Stimulated activated CD8-positive, alpha-beta memory T cell treated with anti-CD3 and anti-CD28 coated beads, Interleukin-2, amount 100 ng/mL, for 48 hours (primary cell): Measurements from ENCODE around the gene MYH14.
A peak's percentile ranks its signal among the peaks of the same experiment; 100 is the strongest.
"Not testable (repeated sequence)": the region's sequence is repeated elsewhere in the genome, so short reads cannot be mapped to it uniquely, and the experiment has no call there.

ENCODE experiments used
- DNase-seq, 2 donors: peaks; one replicate each; pipeline ENCODE4 v3.0.0-alpha.2; 2020; ENCODE audit warnings: low read depth in 2 of 2

The MYH14 gene

DNA sequence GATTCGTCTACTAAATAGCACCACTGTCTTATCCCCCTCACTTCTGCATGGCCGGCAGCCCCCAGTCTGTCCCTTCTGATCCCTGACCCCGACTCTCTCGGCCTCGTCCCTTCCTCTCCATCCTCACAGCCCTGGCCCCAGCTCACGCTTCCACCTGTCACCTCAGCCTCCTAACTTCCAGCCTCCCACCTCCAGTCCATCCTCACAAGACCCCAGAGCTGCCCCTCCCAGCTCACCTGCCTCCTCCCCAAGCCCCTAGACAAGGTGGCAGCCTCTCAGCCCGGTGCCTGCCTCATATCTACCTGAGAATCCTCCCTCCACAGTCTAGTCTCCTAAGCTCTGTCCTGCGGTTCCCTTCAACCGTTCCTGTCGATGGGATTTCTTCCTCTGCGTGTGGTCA lies 115.7 kb downstream of the MYH14 start:
- no peak for DNase-seq

DNA sequence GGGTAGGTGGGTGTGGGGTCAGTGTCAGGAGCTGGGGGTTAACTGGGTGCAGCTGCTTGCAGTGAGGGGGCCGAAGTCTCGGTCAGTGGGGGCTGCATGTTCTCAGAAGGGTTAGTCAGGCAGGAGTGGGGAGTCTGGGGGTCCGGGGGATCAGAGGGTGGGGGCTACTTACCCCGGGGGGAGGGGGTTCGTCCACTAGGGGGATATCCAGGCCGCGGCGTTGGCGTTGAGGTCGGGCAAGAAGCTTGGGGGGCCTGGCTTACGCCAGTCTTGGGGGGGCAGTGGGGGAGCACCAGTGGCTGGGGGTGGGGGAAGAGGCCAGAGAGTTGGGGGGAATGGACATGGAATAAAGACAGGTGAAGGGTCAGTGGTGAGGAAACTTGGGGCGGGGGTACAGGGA lies 116.6 kb downstream of the MYH14 start:
- no peak for DNase-seq

DNA sequence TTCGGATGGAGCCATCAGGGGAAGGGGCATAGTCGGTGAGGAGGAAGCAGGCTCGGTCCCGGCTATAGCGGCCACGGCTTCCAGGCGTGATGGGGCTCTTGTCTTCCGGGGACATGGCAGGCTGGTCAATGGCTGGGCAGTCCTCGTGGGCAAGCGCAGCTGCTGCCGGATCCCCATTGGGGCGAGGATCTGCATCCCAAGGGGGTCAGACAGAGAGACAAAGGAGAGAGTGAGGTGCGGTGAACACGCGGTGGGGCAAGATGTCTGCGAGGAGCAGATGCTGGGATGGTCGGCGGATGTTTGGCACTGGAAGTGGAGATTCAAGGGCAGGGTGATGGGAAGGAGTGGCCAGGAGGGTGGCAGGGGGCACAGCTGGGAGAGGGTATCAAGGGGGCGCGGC lies 117.2 kb downstream of the MYH14 start:
- DNase-seq = no peak

DNA sequence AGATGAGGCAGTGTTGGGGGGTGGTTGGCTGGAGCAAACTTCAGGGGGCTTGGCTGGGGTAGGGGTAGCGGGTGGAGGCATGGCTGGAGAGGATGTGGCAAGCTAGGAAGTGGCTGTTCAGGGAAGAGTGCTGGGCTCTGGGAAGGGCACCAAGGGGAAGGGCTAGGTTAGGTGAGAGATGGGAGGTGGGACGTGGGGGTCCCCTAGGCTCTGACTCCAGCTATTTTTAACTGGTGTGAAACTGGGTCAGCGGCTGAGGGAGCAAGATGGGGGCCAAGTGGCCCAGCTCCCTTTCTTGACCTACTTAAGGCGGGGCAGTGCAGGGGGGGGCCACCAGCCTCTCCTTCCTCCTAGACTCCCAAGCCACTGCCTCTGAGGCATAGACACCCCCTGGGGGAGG lies 118.4 kb downstream of the MYH14 start:
- DNase-seq = no peak

DNA sequence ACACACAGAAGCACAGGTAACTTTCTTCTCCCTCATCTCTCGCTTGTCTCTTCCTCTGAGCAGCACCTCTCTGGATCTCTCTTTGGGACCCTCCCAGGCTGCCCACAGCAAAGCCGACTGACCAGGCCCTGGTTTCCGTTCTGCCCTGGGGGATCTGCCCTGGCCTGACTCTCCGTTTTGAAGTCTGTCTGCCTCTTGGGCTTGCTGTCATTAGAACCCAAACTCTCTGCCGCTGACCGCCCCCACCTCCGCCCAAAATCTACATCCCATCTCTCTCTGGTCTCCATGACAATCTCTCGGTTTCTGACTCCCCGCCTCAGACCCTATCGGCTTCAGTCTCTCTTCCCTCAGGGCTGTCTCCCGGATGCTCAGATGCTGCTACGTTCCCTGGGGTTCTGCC lies 118.8 kb downstream of the MYH14 start:
- DNase-seq = no peak

DNA sequence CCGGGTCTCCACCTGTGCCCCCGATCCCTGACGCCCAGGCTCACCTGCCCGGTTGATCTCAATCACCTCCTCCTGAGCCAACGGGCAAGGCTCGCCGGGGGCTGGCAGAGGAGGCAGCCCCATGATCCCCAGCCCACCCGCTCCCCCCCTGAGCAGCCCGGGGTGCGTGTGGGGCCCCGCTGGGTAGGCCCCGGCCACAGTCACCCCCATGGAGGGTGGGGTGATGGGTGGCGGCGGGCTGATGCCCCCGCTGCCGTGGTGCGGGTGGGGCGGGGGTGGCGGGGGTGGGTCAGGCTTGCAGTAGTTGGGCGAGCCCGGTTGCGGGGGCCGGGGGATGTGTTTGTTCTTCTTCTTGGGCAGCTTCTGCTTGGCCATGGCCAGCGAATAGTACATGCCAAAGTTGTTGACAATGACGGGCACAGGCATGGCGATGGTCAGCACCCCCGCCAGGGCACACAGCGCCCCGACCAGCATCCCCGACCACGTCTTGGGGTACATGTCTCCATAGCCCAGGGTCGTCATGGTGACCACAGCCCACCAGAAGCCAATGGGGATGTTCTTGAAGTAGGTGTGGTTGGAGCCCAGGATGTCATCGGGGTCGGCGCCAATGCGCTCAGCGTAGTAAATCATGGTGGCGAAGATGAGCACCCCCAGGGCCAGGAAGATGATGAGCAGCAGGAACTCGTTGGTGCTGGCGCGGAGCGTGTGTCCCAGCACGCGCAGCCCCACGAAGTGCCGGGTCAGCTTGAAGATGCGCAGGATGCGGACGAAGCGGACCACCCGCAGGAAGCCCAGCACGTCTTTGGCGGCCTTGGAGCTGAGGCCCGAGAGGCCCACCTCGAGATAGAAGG lies 119.7 kb downstream of the MYH14 start:
- DNase-seq = no peak

DNA sequence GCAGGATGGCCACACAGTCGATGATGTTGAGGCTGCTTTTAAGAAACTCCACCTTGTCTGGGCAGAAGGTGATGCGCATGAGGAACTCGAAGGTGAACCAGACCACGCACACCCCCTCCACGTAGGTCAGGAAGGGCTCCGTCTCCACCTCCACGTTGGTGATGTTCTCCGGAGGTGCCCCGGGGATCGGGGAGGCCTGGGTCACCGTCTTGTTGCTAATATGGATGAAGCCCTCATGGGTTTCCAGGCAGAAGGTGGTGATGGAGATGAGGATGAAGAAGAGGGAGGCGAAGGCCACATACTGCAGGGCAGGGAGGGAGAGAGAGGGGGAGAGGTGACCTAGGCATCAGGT lies 120.3 kb downstream of the MYH14 start:
- no peak for DNase-seq

DNA sequence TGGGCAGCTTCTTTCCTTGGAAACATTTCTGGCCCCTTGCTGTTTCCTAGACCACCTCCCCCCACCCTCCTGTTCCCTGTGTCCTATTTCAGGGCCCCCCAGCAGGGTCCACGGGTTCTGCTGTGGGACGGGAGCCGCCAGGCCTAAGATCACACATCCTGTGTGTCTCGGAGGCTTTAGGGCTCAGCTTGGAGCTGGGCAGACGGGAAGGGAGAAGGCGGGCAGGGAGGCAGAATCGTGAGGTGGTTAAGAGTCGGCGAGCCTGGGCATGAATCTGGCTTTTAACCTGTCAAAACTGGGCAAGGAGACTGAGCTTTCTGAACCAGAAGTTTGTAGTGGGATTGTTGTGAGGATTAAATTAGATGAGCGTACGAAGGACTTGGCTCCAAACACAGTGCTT lies 120.9 kb downstream of the MYH14 start:
- no peak for DNase-seq

DNA sequence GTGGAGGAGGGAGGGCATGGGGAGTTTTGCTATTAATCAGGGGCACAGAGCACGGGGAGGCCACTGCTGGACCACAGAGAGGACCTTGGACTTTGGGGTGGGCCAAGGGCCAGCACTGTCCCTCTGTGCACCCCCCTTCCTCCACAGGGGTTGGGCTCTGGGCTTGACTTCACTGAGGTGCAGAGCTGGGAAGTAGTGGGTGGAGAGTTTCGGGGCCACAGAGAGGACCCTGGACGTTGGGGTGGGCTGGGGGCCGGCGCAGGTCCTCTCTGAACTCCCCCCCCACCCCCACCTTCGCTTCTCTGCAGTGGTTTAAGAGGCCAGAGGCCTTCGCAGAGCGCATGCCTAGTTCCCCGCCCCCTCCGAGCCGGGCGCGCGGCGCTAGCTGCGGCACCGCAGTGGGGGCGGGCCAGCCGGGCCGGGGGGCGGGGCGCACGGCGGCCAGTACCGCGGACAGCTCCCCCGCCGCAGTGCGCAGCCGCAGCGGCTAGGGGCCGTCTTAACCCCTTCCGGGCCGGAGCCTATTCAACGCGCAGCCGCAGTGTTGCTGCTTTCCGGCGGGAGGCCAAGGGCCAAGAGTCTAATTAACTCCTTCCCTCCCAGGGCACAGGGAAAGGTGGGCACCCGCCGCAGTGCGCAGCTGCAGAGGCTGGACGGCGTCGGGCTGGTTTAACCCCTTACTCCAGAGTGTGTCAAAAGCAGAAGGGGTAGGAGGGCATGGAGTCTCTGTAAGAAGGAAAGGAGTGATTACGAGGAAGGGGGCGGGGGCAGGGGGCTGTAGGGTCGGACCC lies 122.1 kb downstream of the MYH14 start:
- peak; percentile 65 to 67 for DNase-seq

DNA sequence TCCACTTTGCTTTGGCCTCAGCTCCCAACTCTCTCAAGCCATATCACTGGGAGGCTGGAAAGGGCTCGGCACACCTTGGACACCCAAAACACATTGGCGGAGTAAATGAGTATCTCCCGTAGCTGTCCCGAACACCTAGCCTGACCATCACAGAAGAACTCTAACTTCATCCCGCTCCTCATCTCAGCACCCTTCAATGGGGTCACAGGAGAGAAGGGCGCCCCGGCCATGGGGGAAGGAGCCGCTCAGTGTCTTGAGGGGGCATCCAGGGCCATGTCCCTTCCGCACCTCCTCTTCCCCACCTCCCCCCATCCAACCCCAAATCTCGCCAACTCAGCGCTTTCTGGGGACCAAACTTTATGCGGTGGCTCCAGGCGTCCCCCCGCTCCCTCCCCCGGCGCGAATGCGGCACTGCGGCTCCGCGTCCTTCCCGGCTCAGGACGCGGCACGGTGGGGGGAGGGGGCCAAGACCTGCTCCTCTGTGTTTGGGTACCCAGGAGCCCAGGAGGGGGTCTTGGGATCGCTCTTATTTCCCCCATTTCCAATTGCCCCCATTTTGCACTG lies 122.8 kb downstream of the MYH14 start:
- DNase-seq = no peak

DNA sequence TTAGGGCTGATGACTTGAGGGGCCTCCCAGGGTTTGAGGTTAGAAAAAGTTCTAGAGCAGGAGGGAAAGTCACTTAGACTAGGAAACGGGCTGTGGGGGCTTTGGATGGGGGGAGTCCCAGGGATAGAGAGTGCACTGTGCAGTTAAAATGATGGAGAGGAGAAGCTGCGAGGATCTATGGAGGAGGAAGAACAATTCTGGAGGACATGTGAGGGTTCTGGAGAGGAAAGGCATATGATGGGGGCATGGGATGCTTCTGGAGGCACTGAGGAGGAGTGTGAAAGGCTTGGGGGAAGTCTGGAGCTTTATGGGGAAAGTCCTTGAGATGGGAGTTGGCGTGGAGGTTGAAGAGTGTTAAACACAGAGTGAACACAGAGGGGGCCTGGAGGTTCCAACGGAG lies 123.6 kb downstream of the MYH14 start:
- DNase-seq = no peak

DNA sequence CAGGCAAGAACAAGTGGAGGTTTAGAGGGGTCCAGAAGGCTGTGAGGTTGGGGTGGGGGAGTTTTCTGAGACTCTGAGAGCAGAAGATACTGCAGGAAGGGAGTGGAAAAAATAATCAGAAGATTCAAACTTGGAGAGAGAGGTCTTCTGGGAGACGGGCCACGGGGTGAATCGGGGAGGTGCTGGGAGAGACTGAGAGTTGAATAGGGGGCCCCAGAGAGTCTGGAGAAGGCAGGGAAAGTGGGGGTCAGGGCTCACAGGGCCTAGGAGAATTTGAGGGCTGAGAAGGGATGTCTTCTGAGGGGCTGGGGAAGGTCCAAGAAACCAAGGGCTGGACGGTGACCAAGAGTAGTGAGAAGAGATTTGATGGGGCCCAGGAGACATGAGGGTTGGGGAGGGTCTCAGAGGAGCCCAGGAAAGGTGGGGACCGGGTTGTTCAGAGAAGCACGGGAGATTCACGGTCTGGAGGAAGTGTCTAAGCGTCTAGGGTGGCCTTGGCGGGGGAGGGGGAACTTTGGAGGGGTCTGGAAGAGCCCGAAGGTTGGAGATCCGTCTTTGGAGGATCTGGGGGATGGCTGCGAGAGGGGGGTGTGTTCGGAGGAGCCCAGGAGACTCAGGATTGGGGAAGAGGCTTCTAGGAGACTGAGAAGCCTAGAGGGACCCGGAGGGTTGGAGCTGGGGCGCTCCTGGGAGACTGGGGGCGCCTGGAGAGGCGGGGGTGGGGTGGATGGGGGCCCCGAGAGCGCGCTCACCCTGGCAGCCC lies 124.2 kb downstream of the MYH14 start:
- DNase-seq = no peak

DNA sequence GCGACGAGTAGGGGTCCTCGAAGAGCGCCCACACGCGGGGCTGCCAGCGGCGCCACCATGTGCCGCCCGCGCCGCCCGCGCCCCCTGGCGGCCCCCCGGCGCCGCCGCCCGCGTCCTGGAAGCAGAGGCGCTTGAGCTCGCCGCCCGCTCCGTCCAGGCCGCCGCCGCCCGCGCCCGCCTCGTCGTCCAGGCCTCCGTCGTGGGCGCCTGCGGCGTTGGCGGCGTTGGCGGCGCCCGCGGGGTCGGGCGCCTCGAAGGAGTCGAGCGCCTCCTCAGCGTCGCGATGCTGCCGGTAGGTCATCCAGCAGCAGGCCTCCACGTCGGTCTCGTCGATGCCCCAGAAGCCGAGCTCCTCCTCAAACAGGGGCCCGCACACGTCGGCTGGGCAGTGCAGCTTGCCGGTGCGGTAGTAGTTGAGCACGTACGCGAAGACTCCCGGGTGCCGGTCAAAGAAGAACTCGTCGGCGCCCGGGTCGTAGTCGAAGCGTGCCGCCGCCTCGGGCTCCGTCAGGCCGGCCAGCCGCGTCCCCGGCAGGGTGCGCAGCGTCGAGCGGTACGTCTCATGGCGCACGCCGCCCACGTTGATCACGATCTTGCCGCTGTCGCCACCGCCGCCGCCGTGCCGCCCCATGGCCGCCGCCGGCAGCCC lies 124.9 kb downstream of the MYH14 start:
- peak in 1 of 2 donors; percentile 36 for DNase-seq

DNA sequence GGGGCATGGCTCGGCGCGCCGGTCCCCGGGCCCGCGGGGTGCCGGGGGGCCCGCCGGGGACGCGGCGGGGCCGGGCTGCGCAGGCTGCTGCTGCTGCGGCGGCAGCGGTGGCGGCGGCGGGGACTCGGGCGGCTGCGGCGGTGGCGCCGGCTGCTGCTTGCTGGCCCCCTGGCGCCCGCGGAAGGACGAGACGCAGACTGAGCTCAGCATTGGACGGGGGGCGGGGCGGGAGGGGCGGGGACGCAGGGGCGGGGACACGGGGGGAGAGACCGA lies 125.4 kb downstream of the MYH14 start:
- no peak for DNase-seq

DNA sequence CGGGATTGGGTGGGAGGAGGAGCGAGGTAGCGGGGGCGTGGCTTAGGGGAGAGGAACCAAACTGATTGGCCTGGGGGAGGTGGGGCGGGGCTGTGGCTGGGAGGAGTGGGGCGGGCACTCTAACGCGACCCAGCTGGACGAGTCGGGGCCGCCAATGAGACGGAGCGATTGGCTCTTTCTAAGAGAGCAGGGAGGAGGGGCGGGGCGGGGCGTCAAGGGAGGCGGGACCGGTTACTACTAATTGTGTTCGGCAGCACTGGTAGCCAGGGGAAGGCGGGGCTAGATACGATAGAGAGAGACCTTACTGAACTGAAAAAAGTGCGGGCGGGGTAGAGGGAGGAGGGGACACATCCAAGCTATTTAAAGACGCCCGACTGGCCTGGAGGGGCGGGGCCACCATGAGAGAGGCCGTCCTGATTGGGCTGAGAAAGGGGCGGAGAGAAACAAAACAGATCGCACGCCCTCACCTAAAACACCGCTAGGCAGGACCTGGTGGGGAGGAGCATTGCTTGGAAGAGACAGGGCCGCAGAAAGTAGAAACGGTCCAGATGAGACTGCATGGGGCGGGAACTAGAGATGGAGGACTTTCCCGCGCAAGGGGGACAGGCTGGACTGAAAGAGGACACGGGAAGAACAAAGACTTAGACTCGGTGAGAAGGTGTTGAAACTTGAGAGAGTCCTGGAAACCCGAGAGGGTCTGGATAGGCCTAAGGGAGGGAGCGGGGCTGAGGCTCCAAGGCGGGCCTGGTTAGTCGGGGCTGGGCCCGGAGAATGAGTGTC lies 125.9 kb downstream of the MYH14 start, which contains the start of gene KCNC3:
KCNC3 (minus strand) TSS at position 232 of the 780 bp plus-strand sequence. CDS start 295 bp downstream, outside the sequence.
- peak; percentile 77 to 99 for DNase-seq

DNA sequence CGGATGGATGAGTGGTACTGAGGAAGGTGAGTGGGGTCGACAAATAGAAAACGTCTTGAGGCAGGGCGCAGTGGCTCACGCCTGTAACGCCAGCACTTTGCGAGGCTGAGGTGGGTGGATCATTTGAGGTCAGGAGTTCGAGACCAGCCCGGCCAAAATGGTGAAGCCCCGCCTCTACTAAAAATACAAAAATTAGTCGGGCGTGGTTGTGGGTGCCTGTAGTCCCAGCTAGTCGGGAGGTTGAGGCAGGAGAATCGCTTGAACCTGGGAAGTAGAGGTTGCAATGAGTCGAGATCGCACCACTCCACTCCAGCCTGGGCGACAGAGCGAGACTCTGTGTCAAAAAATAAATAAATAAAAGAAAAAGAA lies 126.5 kb downstream of the MYH14 start:
- DNase-seq = not testable (repeated sequence)

DNA sequence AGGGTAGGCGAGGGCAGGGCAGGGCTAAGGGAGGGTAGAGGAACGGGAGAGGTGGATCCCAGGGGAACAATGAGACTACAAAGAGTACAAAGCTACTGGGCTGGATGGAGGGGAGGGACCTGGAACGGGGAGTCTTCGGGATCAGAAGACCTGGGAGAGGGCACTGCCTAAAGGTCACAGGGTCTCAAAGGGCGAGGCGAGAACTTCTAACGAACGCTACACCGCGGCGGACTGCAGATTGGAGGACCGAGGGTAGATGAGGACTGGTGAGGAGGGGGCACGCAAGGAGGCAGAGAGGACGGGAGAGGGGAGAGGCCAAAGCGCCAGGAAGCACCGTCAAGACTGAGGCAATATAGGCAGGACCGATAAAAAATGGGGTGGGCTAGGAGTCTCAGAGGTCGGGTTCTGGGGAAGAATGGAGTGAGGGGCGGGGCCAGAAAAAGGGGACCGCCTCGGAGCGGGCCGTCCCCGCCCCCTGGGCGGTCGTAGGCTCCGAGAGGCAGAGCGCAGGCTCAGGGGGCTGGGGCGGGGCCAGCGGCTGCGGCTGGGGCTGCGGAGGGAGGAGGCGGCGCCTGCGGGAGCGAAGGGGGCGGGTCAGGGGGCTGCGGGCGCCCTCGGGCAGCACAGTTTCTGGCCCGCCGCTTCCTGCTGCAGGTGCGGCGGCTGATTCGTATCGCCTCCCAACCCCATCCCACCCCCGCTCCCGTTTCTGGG lies 127.1 kb downstream of the MYH14 start:
- peak; percentile 74 to 87 for DNase-seq

DNA sequence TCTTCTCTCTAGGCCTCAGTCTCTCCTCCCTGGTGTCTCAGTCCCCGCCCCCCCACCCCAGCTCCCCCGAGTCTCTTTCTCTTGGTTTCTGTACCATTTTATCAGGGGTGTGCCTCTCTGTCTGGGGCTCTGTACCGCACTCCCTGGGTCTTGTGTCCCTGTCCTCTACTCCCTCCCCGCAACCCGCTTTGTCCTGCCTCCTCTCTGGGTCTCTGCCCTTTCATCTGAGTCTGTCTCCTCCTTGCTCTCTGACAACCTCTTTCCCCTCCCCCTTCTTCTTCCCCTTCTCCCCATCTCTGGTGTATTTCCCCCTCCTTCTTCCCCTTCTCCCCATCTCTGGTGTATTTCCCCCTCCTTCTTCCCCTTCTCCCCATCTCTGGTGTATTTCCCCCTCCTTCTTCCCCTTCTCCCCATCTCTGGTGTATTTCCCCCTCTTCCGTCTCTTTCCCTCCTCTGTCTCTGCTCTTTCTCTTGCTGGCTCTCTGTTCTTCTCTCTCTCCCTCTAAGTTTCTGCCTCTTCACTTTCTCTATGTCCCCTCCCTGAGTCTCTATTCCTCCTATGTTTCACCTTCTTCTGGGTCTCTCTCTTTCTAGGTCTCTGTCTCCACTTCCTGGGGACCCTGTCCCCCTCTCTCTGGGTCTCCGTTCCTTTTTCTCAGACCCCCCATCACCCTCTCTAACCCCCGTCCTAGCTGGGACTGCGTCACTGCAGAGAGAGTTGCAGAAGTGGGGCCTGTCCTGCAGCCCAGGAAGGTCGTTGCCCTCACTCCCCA lies 128.0 kb downstream of the MYH14 start:
- DNase-seq = no peak

DNA sequence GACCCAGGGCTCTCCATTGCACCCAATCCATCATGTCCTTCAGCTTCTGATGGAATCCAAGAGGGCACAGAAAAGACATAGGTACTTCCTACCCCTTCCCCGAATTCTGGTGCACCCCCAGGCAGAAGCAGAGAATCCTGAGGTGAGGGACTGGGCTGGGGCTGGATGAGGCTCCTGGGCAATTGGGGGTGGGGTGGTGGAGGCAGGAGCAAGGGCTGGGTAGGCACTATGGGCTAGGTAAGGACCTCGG lies 128.5 kb downstream of the MYH14 start:
- DNase-seq = no peak
